Type B pancreatic cell (in vitro differentiated cells): ENCODE data around the gene ADAMTS16. TPM values are rescaled to one million over a fixed set of nuclear protein-coding genes. Genes with fewer than 3 reads are reported as not detected.

Source experiments
- DNase-seq: peaks from one replicate; pipeline ENCODE4 v3.0.0; 2021; ENCODE audit warnings: mixed read lengths; ENCODE audit not compliant: unreplicated experiment; ENCODE audit errors: extremely low spot score
- H3K27ac Mint-ChIP-seq: 2 replicates; pipeline ENCODE4 v1.8.0; 2021; ENCODE audit warnings: mild to moderate bottlenecking, mixed read lengths
- H3K27me3 Mint-ChIP-seq: 2 replicates; pipeline ENCODE4 v1.8.0; 2021; ENCODE audit warnings: mixed read lengths
- H3K36me3 Mint-ChIP-seq: 2 replicates; pipeline ENCODE4 v1.8.0; 2021; ENCODE audit warnings: mixed read lengths
- H3K4me1 Mint-ChIP-seq: one replicate; pipeline ENCODE4 v1.8.0; 2021; ENCODE audit warnings: mixed read lengths; ENCODE audit not compliant: unreplicated experiment
- H3K4me3 Mint-ChIP-seq: 2 replicates; pipeline ENCODE4 v1.8.0; 2021; ENCODE audit warnings: mild to moderate bottlenecking, mixed read lengths
- H3K9me3 Mint-ChIP-seq: 2 replicates; pipeline ENCODE4 v1.8.0; 2021; ENCODE audit warnings: mixed read lengths
- CTCF ChIP-seq: fragments of 200-600 bp; sonication (generic); conservative IDR thresholded peaks from 2 replicates; pipeline ENCODE4 v1.5.0; 2021; ENCODE audit warnings: antibody characterized with exemption, mild to moderate bottlenecking
- total RNA-seq: library from RNA; stranded (reverse); gene quantifications from 2 replicates; pipeline ENCODE4 v1.2.1, GENCODE V29; 2021; ENCODE audit warnings: low replicate concordance

Gene ADAMTS16
- total RNA-seq, 1 donor from 2014 or later, result 23.3 TPM

GRCh38 chr5:5304361-5305020, 164.4 kb downstream of the ADAMTS16 start:
- H3K27ac Mint-ChIP-seq, result no peak overlapping the region
- H3K36me3 Mint-ChIP-seq, result peaks cover 4% of the 10 kb centered on the region
- H3K4me3 Mint-ChIP-seq, result no peak overlapping the region
- H3K4me1 Mint-ChIP-seq, result peaks cover 10% of the 10 kb centered on the region
- TF ChIP-seq CTCF, result no peak
- H3K9me3 Mint-ChIP-seq, result peaks cover 11% of the 10 kb centered on the region
- no peaks in the 10 kb centered on the region for H3K27me3 Mint-ChIP-seq
- DNase-seq, result no peak

- no peak for DNase-seq
- Mint-ChIP-seq H3K27me3 (no peaks in the 10 kb centered on the region), H3K27ac (no peak overlapping the region), H3K4me3 (no peak overlapping the region), H3K4me1 (peaks cover 20% of the 10 kb centered on the region), H3K9me3 (peaks cover 8% of the 10 kb centered on the region), H3K36me3 (no peaks in the 10 kb centered on the region)
- TF ChIP-seq CTCF, result no peak
Observed at GRCh38 chr5:5306696-5307095, 166.6 kb downstream of the ADAMTS16 start.

GRCh38 chr5:5308319-5308718, 168.2 kb downstream of the ADAMTS16 start:
- Mint-ChIP-seq H3K4me3 (no peak overlapping the region), H3K9me3 (no peaks in the 10 kb centered on the region), H3K36me3 (no peaks in the 10 kb centered on the region), H3K27me3 (no peaks in the 10 kb centered on the region), H3K4me1 (peaks cover 27% of the 10 kb centered on the region), H3K27ac (no peak overlapping the region)
- no peak for TF ChIP-seq CTCF
- no peak for DNase-seq

GRCh38 chr5:5309645-5310044, 169.5 kb downstream of the ADAMTS16 start:
- TF ChIP-seq CTCF, result no peak
- peak overlapping the region; percentile 78 for H3K27ac Mint-ChIP-seq
- no peak for DNase-seq

GRCh38 chr5:5313101-5313635, 173.0 kb downstream of the ADAMTS16 start:
- DNase-seq, result no peak
- no peak for TF ChIP-seq CTCF
- peaks cover 3% of the 10 kb centered on the region for H3K27me3 Mint-ChIP-seq
- H3K4me3 Mint-ChIP-seq, result peak overlapping the region; percentile 7
- no peaks in the 10 kb centered on the region for H3K36me3 Mint-ChIP-seq
- H3K27ac Mint-ChIP-seq, result peak overlapping the region; percentile 51
- H3K4me1 Mint-ChIP-seq, result peaks cover 28% of the 10 kb centered on the region
- H3K9me3 Mint-ChIP-seq, result no peaks in the 10 kb centered on the region

More at GRCh38 chr5:5309645-5310044, 169.5 kb downstream of the ADAMTS16 start:
- Mint-ChIP-seq H3K27me3 (peaks cover 3% of the 10 kb centered on the region), H3K9me3 (no peaks in the 10 kb centered on the region), H3K4me1 (peaks cover 33% of the 10 kb centered on the region), H3K4me3 (no peak overlapping the region), H3K36me3 (no peaks in the 10 kb centered on the region)
